Fibroblast of skin of left quadriceps (primary cell): ENCODE results near the gene MPG.

ENCODE experiments used
- DNase-seq, 2 experiments: peaks; one replicate each; pipeline ENCODE4 v3.0.0-alpha.2; 2013; ENCODE audit warnings: low read depth in 2 of 2

The MPG gene

GRCh38 chr16:83781-84615, 6.0 kb downstream of the MPG start:
- no peak for DNase-seq

- DNase-seq: no peak
Observed at GRCh38 chr16:84718-85406, 6.8 kb downstream of the MPG start.

GRCh38 chr16:85407-85782, 7.4 kb downstream of the MPG start:
- no peak for DNase-seq

- no peak for DNase-seq
Observed at GRCh38 chr16:85865-86264, 7.8 kb downstream of the MPG start.

GRCh38 chr16:86483-86952, 8.5 kb downstream of the MPG start:
- DNase-seq: no peak

GRCh38 chr16:88613-89012, 10.6 kb downstream of the MPG start:
- DNase-seq: no peak

- no peak for DNase-seq
Observed at GRCh38 chr16:89391-90302, 11.6 kb downstream of the MPG start.

- DNase-seq: no peak
Observed at GRCh38 chr16:91484-91883, 13.5 kb downstream of the MPG start.

- DNase-seq: no peak
Observed at GRCh38 chr16:92431-93339, 14.7 kb downstream of the MPG start.

- no peak for DNase-seq
Observed at GRCh38 chr16:94918-95265, 16.9 kb downstream of the MPG start.

- peak; percentile 51 to 55 for DNase-seq
Observed at GRCh38 chr16:96935-97381, 18.9 kb downstream of the MPG start.

GRCh38 chr16:97822-98221, 19.8 kb downstream of the MPG start:
- no peak for DNase-seq

- no peak for DNase-seq
Observed at GRCh38 chr16:100989-101388, 23.0 kb downstream of the MPG start.

GRCh38 chr16:101586-101985, 23.6 kb downstream of the MPG start:
- DNase-seq: no peak

- DNase-seq: no peak
Observed at GRCh38 chr16:102060-102855, 24.2 kb downstream of the MPG start.

- DNase-seq: no peak
Observed at GRCh38 chr16:104355-104754, 26.3 kb downstream of the MPG start.

- no peak for DNase-seq
Observed at GRCh38 chr16:104928-105327, 26.9 kb downstream of the MPG start.

GRCh38 chr16:105521-105920, 27.5 kb downstream of the MPG start:
- DNase-seq: no peak

GRCh38 chr16:106623-107324, 28.7 kb downstream of the MPG start:
- DNase-seq: peak; percentile 47 to 48
